Measurements from ENCODE around the gene CALD1.

DNA sequence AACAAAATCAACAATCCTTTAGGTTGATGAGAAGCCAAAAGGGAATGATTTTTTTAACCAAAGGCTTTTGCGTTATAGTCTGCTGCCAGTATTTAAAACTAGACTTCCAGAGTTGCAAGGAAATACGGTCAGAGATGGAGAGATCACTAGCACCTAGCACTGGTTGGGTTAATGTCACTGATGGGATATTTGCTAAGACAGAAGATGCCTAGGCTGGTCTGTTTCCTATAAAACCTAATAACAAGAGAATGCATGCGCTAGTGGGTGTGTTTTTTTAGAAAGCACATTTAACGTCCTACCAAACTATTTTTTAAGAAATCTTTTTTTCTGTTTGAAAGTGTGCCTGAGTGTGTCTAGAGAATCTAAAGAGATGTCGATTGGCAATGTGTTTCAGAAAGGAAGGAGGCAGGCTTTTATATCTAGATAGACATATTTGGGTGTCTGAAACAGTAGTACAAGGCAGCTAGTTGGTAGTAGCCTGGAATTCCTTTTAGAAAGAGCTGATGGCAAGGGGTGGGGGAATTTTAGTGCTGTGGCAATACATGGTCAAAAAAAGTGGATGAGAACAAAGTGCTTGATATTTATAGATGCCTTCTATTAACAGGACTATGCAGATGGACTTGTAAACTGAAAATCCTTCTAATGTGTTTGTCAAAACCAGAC, 863 bp downstream of the CALD1 start:
- TF ChIP-seq, protein P1, sequence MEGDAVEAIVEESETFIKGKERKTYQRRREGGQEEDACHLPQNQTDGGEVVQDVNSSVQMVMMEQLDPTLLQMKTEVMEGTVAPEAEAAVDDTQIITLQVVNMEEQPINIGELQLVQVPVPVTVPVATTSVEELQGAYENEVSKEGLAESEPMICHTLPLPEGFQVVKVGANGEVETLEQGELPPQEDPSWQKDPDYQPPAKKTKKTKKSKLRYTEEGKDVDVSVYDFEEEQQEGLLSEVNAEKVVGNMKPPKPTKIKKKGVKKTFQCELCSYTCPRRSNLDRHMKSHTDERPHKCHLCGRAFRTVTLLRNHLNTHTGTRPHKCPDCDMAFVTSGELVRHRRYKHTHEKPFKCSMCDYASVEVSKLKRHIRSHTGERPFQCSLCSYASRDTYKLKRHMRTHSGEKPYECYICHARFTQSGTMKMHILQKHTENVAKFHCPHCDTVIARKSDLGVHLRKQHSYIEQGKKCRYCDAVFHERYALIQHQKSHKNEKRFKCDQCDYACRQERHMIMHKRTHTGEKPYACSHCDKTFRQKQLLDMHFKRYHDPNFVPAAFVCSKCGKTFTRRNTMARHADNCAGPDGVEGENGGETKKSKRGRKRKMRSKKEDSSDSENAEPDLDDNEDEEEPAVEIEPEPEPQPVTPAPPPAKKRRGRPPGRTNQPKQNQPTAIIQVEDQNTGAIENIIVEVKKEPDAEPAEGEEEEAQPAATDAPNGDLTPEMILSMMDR (IDR thresholded peaks at IDR 0.05): no peak
- TF ChIP-seq EP300 (IDR thresholded peaks at IDR 0.05): no peak
- TF ChIP-seq POLR2A (IDR thresholded peaks at IDR 0.05; ENCODE audit: low read length): no peak
- TF ChIP-seq, protein P2, sequence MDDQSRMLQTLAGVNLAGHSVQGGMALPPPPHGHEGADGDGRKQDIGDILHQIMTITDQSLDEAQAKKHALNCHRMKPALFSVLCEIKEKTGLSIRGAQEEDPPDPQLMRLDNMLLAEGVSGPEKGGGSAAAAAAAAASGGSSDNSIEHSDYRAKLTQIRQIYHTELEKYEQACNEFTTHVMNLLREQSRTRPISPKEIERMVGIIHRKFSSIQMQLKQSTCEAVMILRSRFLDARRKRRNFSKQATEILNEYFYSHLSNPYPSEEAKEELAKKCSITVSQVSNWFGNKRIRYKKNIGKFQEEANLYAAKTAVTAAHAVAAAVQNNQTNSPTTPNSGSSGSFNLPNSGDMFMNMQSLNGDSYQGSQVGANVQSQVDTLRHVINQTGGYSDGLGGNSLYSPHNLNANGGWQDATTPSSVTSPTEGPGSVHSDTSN (IDR thresholded peaks at IDR 0.05): no peak
- no peak for TF ChIP-seq JUN (IDR thresholded peaks at IDR 0.05)
- TF ChIP-seq CHD2 (IDR thresholded peaks at IDR 0.05; ENCODE audit: low read length, partially characterized antibody): no peak
- TF ChIP-seq RFX5 (IDR thresholded peaks at IDR 0.05): no peak
- TF ChIP-seq FOSL2 (IDR thresholded peaks at IDR 0.05): no peak
- TF ChIP-seq FOSL2 (CRISPR knock-in tag; IDR thresholded peaks at IDR 0.05): no peak
- no peak for TF ChIP-seq RCOR1 (IDR thresholded peaks at IDR 0.05; ENCODE audit: low read depth, low read length)
- TF ChIP-seq CEBPB (IDR thresholded peaks at IDR 0.05): no peak

Measured in A549 (cell line).